B cell (primary cell): ENCODE results near the gene MICAL3. TPM values are rescaled to one million over a fixed set of nuclear protein-coding genes. Genes with fewer than 3 reads are reported as not detected.
A peak's percentile ranks its signal among the peaks of the same experiment; 100 is the strongest.

ENCODE experiments used
- ATAC-seq: fragments of 200-7000 bp; cut with Tn5 transposase; one replicate; pipeline ENCODE4 v1.10.0; 2021; ENCODE audit warnings: low read depth, mild to moderate bottlenecking, moderate number of reproducible peaks, moderate library complexity
- CTCF ChIA-PET: fragments of 350-600 bp; sonication (Branson Sonifier 250); formaldehyde crosslinking; loops from one replicate; lab custom pipeline; 2021; ENCODE audit warnings: antibody characterized with exemption, inconsistent platforms; lab: Charles Lee
- POLR2A ChIA-PET: fragments of 350-600 bp; sonication (Branson Sonifier 250); formaldehyde crosslinking; loops from one replicate; lab custom pipeline; 2021; ENCODE audit warnings: antibody characterized with exemption; lab: Charles Lee
- DNase-seq: peaks from one replicate; pipeline ENCODE4 v3.0.0; 2013
- H2AFZ ChIP-seq: 2 replicates; pipeline ENCODE4 v1.6.1; 2012; ENCODE audit warnings: mild to moderate bottlenecking, low read depth, low read length; ENCODE audit not compliant: insufficient read depth, poor library complexity, severe bottlenecking
- H3K27ac ChIP-seq, 2 donors: 1 replicate in 1 of 2; 2 replicates in 1 of 2; pipeline ENCODE4 v1.5.1; 2012 to 2013; ENCODE audit warnings: low read length in 2 of 2, mild to moderate bottlenecking in 2 of 2, moderate library complexity in 1 of 2
- H3K27me3 ChIP-seq, 4 experiments: fragments of 200-600 bp in 1 of 4; sonication (generic) in 1 of 4; replicated peaks in 1 of 4; 1 replicate in 2 of 4; 2 replicates in 2 of 4; pipeline versions ENCODE4 v1.6.1 to v1.7.0; 2013 to 2016; ENCODE audit warnings: low read length in 3 of 4, mild to moderate bottlenecking in 2 of 4, mixed read lengths in 1 of 4, moderate library complexity in 1 of 4; ENCODE audit not compliant: insufficient read depth in 4 of 4, control insufficient read depth in 3 of 4; ENCODE audit errors: control extremely low read depth in 1 of 4
- H3K36me3 ChIP-seq, 2 experiments: replicated peaks in 1 of 2; 1 replicate in 1 of 2; 2 replicates in 1 of 2; pipeline versions ENCODE4 v1.6.1 to v1.7.1; 2013; ENCODE audit warnings: low read length in 1 of 2; ENCODE audit not compliant: insufficient read depth in 2 of 2, control insufficient read depth in 1 of 2; ENCODE audit errors: control extremely low read depth in 1 of 2, extremely low read depth in 1 of 2
- H3K4me1 ChIP-seq, 2 donors: fragments of 200-600 bp in 1 of 2; sonication (generic) in 1 of 2; 1 replicate in 1 of 2; 2 replicates in 1 of 2; pipeline versions ENCODE4 v1.5.1 to v1.6.1; 2013 to 2017; ENCODE audit warnings: low read length in 2 of 2; ENCODE audit not compliant: control insufficient read depth in 2 of 2, insufficient read depth in 2 of 2
- H3K4me2 ChIP-seq: replicated peaks from 2 replicates; pipeline ENCODE3; 2012; ENCODE audit warnings: mild to moderate bottlenecking, low read depth, low read length; ENCODE audit not compliant: poor library complexity, severe bottlenecking
- H3K4me3 ChIP-seq, 5 experiments: fragments of 200-600 bp in 1 of 5; sonication (generic) in 1 of 5; 1 replicate in 3 of 5; 2 replicates in 2 of 5; pipeline versions ENCODE4 v1.5.1 to v1.7.0; 2011 to 2016; ENCODE audit warnings: low read length in 4 of 5, mild to moderate bottlenecking in 4 of 5, low read depth in 2 of 5, control low read depth in 1 of 5, moderate library complexity in 1 of 5; ENCODE audit not compliant: insufficient read depth in 1 of 5; ENCODE audit errors: control extremely low read depth in 1 of 5, extremely low read depth in 1 of 5
- H3K79me2 ChIP-seq: fragments of 200-600 bp; sonication (generic); one replicate; pipeline ENCODE4 v1.6.0; 2016; ENCODE audit warnings: low read length; ENCODE audit not compliant: control insufficient read depth, insufficient read depth
- H3K9ac ChIP-seq: fragments of 200-600 bp; sonication (generic); 2 replicates; pipeline ENCODE4 v1.6.1; 2017; ENCODE audit warnings: mild to moderate bottlenecking, low read length, moderate library complexity
- H3K9me3 ChIP-seq, 3 donors: one replicate each; pipeline versions ENCODE4 v1.6.1 to v1.7.1; 2013; ENCODE audit warnings: low read length in 2 of 3; ENCODE audit not compliant: control insufficient read depth in 2 of 3, insufficient read depth in 1 of 3; ENCODE audit errors: control extremely low read depth in 1 of 3
- H4K20me1 ChIP-seq: 2 replicates; pipeline ENCODE4 v1.6.0; 2012; ENCODE audit warnings: mild to moderate bottlenecking, low read length; ENCODE audit not compliant: insufficient read depth, control insufficient read depth, poor library complexity, severe bottlenecking
- H3K27ac Mint-ChIP-seq: one replicate; pipeline ENCODE4 v1.8.0; 2021; ENCODE audit warnings: mixed read lengths
- H3K27me3 Mint-ChIP-seq: one replicate; pipeline ENCODE4 v1.8.0; 2021; ENCODE audit warnings: mixed read lengths
- H3K4me1 Mint-ChIP-seq: one replicate; pipeline ENCODE4 v1.8.0; 2021; ENCODE audit warnings: mixed read lengths
- H3K4me3 Mint-ChIP-seq: one replicate; pipeline ENCODE4 v1.8.0; 2021; ENCODE audit warnings: mixed read lengths
- H3K9me3 Mint-ChIP-seq: one replicate; pipeline ENCODE4 v1.8.0; 2022; ENCODE audit warnings: mixed read lengths; ENCODE audit not compliant: insufficient read depth
- EZH2 ChIP-seq: IDR thresholded peaks from 2 replicates; pipeline ENCODE4 v1.6.1; 2012; ENCODE audit warnings: borderline replicate concordance, low read depth, mild to moderate bottlenecking, moderate library complexity, low read length; ENCODE audit not compliant: insufficient read depth, poor library complexity, severe bottlenecking
- WGBS: methylation state at CpG from one replicate; pipeline ENCODE4 v1.1.5; 2013; ENCODE audit warnings: missing lambda C conversion rate; ENCODE audit not compliant: insufficient coverage; 5-methylcytosine and 5-hydroxymethylcytosine counted together
- intact Hi-C: fragments of 100-400 bp; cut with micrococcal nuclease; formaldehyde crosslinking; loops from one replicate; pipeline ENCODE4 v1.10.0; 2022
- polyA plus RNA-seq: library from polyadenylated mRNA; depleted of rRNA; stranded (reverse); fragments of >200 nt; gene quantifications from 2 replicates; pipeline ENCODE4 v1.2.3, GENCODE V29; 2012
- total RNA-seq, 2 donors: library from RNA; stranded (reverse); fragments of 120-200 nt in 1 of 2; gene quantifications; 1 replicate in 1 of 2; 2 replicates in 1 of 2; pipeline versions ENCODE4 v1.2.3 to v1.2.4, GENCODE V29; 2013 to 2022
- TF ChIP-seq, protein P1 (sequence below): fragments of 200-600 bp; IDR thresholded peaks from one replicate; pipeline ENCODE4 v1.8.0; 2022; ENCODE audit warnings: antibody characterized with exemption, mild to moderate bottlenecking

Gene MICAL3
- total and polyA plus RNA-seq, 2 donors (not counting 1 experiment from before 2014, with no cell fraction given): 50.5 to 253 TPM

- intact Hi-C loops: no loop called here
- no peak overlapping the region for H3K4me2 ChIP-seq
- ATAC-seq (no peak), DNase-seq (no peak)
- no peaks in the 10 kb centered on the region for H3K27me3 ChIP-seq
- ChIA-PET POLR2A (no interaction called here), CTCF (interaction anchor here (1.3 to 1.8 kb wide), 2 partner anchors 10 to 47 kb away, joined by 3 to 7 read pairs; no protein-coding TSS in a partner anchor)
- H3K4me1 ChIP-seq: peaks cover 0 to 5% of the 10 kb centered on the region in 2 donors
- H3K9ac ChIP-seq: no peak overlapping the region
- no peaks in the 10 kb centered on the region for H3K27me3 Mint-ChIP-seq
- no peak overlapping the region for H3K27ac ChIP-seq
- no peaks in the 10 kb centered on the region for H3K9me3 ChIP-seq
- peak overlapping the region; percentile 10 for H3K27ac Mint-ChIP-seq
- H3K36me3 ChIP-seq: peaks cover 0 to 64% of the 10 kb centered on the region in 2 experiments
- H3K4me1 Mint-ChIP-seq: peaks cover 11% of the 10 kb centered on the region
- TF ChIP-seq EZH2: no peak
- TF ChIP-seq, protein P1, sequence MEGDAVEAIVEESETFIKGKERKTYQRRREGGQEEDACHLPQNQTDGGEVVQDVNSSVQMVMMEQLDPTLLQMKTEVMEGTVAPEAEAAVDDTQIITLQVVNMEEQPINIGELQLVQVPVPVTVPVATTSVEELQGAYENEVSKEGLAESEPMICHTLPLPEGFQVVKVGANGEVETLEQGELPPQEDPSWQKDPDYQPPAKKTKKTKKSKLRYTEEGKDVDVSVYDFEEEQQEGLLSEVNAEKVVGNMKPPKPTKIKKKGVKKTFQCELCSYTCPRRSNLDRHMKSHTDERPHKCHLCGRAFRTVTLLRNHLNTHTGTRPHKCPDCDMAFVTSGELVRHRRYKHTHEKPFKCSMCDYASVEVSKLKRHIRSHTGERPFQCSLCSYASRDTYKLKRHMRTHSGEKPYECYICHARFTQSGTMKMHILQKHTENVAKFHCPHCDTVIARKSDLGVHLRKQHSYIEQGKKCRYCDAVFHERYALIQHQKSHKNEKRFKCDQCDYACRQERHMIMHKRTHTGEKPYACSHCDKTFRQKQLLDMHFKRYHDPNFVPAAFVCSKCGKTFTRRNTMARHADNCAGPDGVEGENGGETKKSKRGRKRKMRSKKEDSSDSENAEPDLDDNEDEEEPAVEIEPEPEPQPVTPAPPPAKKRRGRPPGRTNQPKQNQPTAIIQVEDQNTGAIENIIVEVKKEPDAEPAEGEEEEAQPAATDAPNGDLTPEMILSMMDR: no peak
- no peak overlapping the region for H3K4me3 ChIP-seq
- H3K4me3 Mint-ChIP-seq: no peak overlapping the region
- WGBS: 94% methylated on average over 21 of the region's 27 CpGs
- H2AFZ ChIP-seq: no peak overlapping the region
- peaks cover 9% of the 10 kb centered on the region for H3K79me2 ChIP-seq
- peaks cover 13% of the 10 kb centered on the region for H4K20me1 ChIP-seq
- H3K9me3 Mint-ChIP-seq: no peaks in the 10 kb centered on the region
These were observed 234.8 kb downstream of the MICAL3 start for GRCh38 chr22:17789379-17790200.
